ENCODE measurements around the gene C2CD4D. TPM values are rescaled to one million over a fixed set of nuclear protein-coding genes. Genes with fewer than 3 reads are reported as not detected.
A peak's percentile ranks its signal among the peaks of the same experiment; 100 is the strongest.

The C2CD4D gene
- total and polyA plus RNA-seq, 7 experiments from 2014 or later, result 0.18 to 0.87 (median 0.34) TPM; not detected in 4

- H3K4me3 ChIP-seq (ENCODE audit: low read length), result no peak overlapping the region
- Mint-ChIP-seq H3K36me3 (peaks cover 0 to 6% (median 0%) of the 10 kb centered on the region in 5 donors), H3K4me3 (no peak overlapping the region), H3K9me3 (no peaks in the 10 kb centered on the region), H3K27ac (no peak overlapping the region), H3K4me1 (peaks cover 0 to 18% (median 0%) of the 10 kb centered on the region in 7 donors), H3K27me3 (peaks cover 0 to 7% (median 0%) of the 10 kb centered on the region in 5 donors)
- no peaks in the 10 kb centered on the region for H3K9me3 ChIP-seq (ENCODE audit: control insufficient read depth in 2 of 3, low read length in 3 of 3)
- no peaks in the 10 kb centered on the region for H3K4me1 ChIP-seq (ENCODE audit: control insufficient read depth in 2 of 2, insufficient read depth in 2 of 2, low read length in 2 of 2)
- intact Hi-C loops (cut with micrococcal nuclease), result no loop called here
- no peak for DNase-seq
- H3K36me3 ChIP-seq (ENCODE audit: control insufficient read depth in 2 of 3, insufficient read depth in 3 of 3, low read length in 3 of 3), result no peaks in the 10 kb centered on the region
- no peaks in the 10 kb centered on the region for H3K27me3 ChIP-seq (ENCODE audit: control insufficient read depth in 2 of 2, insufficient read depth in 2 of 2, low read length in 2 of 2)
- CTCF ChIA-PET, result no interaction called here
- no peak for ATAC-seq
- H3K27ac ChIP-seq (ENCODE audit: low read depth, low read length), result no peak overlapping the region
- POLR2A ChIA-PET, result interaction anchor here (0.6 kb wide), 1 partner anchor 9 kb away, joined by 3 read pairs; no protein-coding TSS in a partner anchor
These were observed 8.4 kb upstream of the C2CD4D start for GRCh38 chr1:151847867-151848596.

GRCh38 chr1:151846686-151847237, 7.1 kb upstream of the C2CD4D start:
- ChIA-PET POLR2A (no interaction called here), CTCF (interaction anchor here (1.3 kb wide), 1 partner anchor 12 kb away, joined by 5 read pairs; no protein-coding TSS in a partner anchor)
- DNase-seq, result no peak
- intact Hi-C loops (cut with micrococcal nuclease), result no loop called here
- Histone ChIP-seq H3K4me1 (ENCODE audit: control insufficient read depth in 2 of 2, insufficient read depth in 2 of 2, low read length in 2 of 2) (no peaks in the 10 kb centered on the region), H3K27me3 (ENCODE audit: control insufficient read depth in 2 of 2, insufficient read depth in 2 of 2, low read length in 2 of 2) (no peaks in the 10 kb centered on the region), H3K9me3 (ENCODE audit: control insufficient read depth in 2 of 3, low read length in 3 of 3) (no peaks in the 10 kb centered on the region), H3K36me3 (ENCODE audit: control insufficient read depth in 2 of 3, insufficient read depth in 3 of 3, low read length in 3 of 3) (no peaks in the 10 kb centered on the region), H3K27ac (ENCODE audit: low read depth, low read length) (no peak overlapping the region), H3K4me3 (ENCODE audit: low read length) (no peak overlapping the region)
- no peak overlapping the region for H3K4me3 Mint-ChIP-seq
- no peak for ATAC-seq
- H3K27me3 Mint-ChIP-seq, result peaks cover 0 to 7% (median 0%) of the 10 kb centered on the region in 5 donors
- H3K9me3 Mint-ChIP-seq, result peaks cover 0 to under 1% (median 0%) of the 10 kb centered on the region in 11 donors
- H3K4me1 Mint-ChIP-seq, result peaks cover 0 to 17% (median 5%) of the 10 kb centered on the region in 7 donors
- peak overlapping the region in 2 of 9 donors; percentile 24 to 38 for H3K27ac Mint-ChIP-seq
- peaks cover 0 to 8% (median 0%) of the 10 kb centered on the region in 5 donors for H3K36me3 Mint-ChIP-seq

GRCh38 chr1:151846062-151846568, 6.5 kb upstream of the C2CD4D start:
- no peaks in the 10 kb centered on the region for H3K27me3 ChIP-seq (ENCODE audit: control insufficient read depth in 2 of 2, insufficient read depth in 2 of 2, low read length in 2 of 2)
- CTCF ChIA-PET, result interaction anchor here (1.3 kb wide), 1 partner anchor 11 kb away, joined by 5 read pairs; no protein-coding TSS in a partner anchor
- ATAC-seq, result peak; percentile 26
- intact Hi-C loops (cut with micrococcal nuclease), result no loop called here
- peaks cover 0 to 10% (median 0%) of the 10 kb centered on the region in 5 donors for H3K36me3 Mint-ChIP-seq
- H3K4me1 ChIP-seq (ENCODE audit: control insufficient read depth in 2 of 2, insufficient read depth in 2 of 2, low read length in 2 of 2), result no peaks in the 10 kb centered on the region
- H3K9me3 Mint-ChIP-seq, result peaks cover 0 to 1% (median 0%) of the 10 kb centered on the region in 11 donors
- H3K27ac ChIP-seq (ENCODE audit: low read depth, low read length), result no peak overlapping the region
- H3K4me3 ChIP-seq (ENCODE audit: low read length), result no peak overlapping the region
- H3K4me3 Mint-ChIP-seq, result no peak overlapping the region
- DNase-seq, result no peak
- no peaks in the 10 kb centered on the region for H3K36me3 ChIP-seq (ENCODE audit: control insufficient read depth in 2 of 3, insufficient read depth in 3 of 3, low read length in 3 of 3)
- H3K4me1 Mint-ChIP-seq, result peaks cover 0 to 19% (median 6%) of the 10 kb centered on the region in 7 donors
- H3K27ac Mint-ChIP-seq, result peak overlapping the region in 2 of 9 donors; percentile 24 to 38
- H3K9me3 ChIP-seq (ENCODE audit: control insufficient read depth in 2 of 3, low read length in 3 of 3), result no peaks in the 10 kb centered on the region
- POLR2A ChIA-PET, result no interaction called here
- H3K27me3 Mint-ChIP-seq, result peaks cover 0 to 7% (median 0%) of the 10 kb centered on the region in 5 donors

DNA sequence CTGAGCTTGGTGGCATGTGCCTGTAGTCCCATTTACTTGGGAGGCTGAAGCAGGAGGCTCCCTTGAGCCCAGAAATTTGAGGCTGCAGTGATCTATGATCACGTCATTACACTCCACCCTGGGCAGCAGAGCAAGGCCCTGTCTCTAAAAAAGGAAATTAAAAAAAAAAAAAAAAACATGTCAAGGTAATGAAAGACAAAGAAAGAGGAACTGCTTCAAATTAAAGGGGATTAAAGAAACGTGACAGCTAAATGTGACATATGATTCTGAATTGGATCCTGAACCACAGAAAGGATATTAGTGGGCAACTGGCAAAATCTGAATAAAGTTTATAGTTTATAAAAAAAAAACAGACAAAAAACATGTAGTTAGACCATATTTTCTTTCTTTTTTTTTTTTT, 3.8 kb upstream of the C2CD4D start:
- Histone ChIP-seq H3K9me3 (ENCODE audit: control insufficient read depth in 2 of 3, low read length in 3 of 3) (no peaks in the 10 kb centered on the region), H3K4me1 (ENCODE audit: control insufficient read depth in 2 of 2, insufficient read depth in 2 of 2, low read length in 2 of 2) (peaks cover 11 to 22% of the 10 kb centered on the region in 2 donors), H3K27ac (ENCODE audit: low read depth, low read length) (no peak overlapping the region), H3K4me3 (ENCODE audit: low read length) (no peak overlapping the region), H3K27me3 (ENCODE audit: control insufficient read depth in 2 of 2, insufficient read depth in 2 of 2, low read length in 2 of 2) (no peaks in the 10 kb centered on the region), H3K36me3 (ENCODE audit: control insufficient read depth in 2 of 3, insufficient read depth in 3 of 3, low read length in 3 of 3) (no peaks in the 10 kb centered on the region)
- POLR2A ChIA-PET, result no interaction called here
- intact Hi-C loops (cut with micrococcal nuclease), result no loop called here
- ATAC-seq (no peak), DNase-seq (no peak)
- H3K27me3 Mint-ChIP-seq, result peaks cover 0 to 3% (median 0%) of the 10 kb centered on the region in 5 donors
- no peak overlapping the region for H3K4me3 Mint-ChIP-seq
- H3K27ac Mint-ChIP-seq, result no peak overlapping the region
- peaks cover 0 to 3% (median 0%) of the 10 kb centered on the region in 11 donors for H3K9me3 Mint-ChIP-seq
- CTCF ChIA-PET, result interaction anchor here (0.6 to 1.2 kb wide), 2 partner anchors 21 to 327 kb away, joined by 3 read pairs; no protein-coding TSS in a partner anchor
- H3K36me3 Mint-ChIP-seq, result peaks cover 0 to 10% (median 0%) of the 10 kb centered on the region in 5 donors
- H3K4me1 Mint-ChIP-seq, result peaks cover 20 to 39% (median 24%) of the 10 kb centered on the region in 7 donors

DNA sequence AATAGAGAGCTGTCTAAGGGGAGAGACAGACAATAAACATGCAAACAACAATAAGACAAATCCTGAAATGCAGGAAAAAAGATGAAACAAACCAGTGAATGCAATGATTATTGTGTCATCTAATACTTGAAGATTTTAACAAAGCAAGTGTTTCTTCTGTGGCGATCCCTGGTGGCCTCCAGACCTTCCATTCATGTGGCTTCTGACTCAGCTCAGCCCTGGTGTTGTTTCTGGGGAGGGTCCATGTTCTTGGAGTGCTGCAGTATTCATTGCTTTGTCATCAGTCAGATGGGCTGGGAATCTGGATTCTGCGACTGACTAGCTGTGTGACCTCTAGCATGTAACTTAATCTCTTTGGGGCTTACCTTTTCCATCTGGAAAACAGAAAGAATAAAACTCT, 1.5 kb upstream of the C2CD4D start:
- Histone ChIP-seq H3K4me3 (ENCODE audit: low read length) (no peak overlapping the region), H3K4me1 (ENCODE audit: control insufficient read depth in 2 of 2, insufficient read depth in 2 of 2, low read length in 2 of 2) (peaks cover 27 to 38% of the 10 kb centered on the region in 2 donors), H3K27ac (ENCODE audit: low read depth, low read length) (no peak overlapping the region), H3K36me3 (ENCODE audit: control insufficient read depth in 2 of 3, insufficient read depth in 3 of 3, low read length in 3 of 3) (no peaks in the 10 kb centered on the region), H3K9me3 (ENCODE audit: control insufficient read depth in 2 of 3, low read length in 3 of 3) (no peaks in the 10 kb centered on the region), H3K27me3 (ENCODE audit: control insufficient read depth in 2 of 2, insufficient read depth in 2 of 2, low read length in 2 of 2) (no peaks in the 10 kb centered on the region)
- H3K4me3 Mint-ChIP-seq, result peak overlapping the region in 2 of 10 donors; percentile 87 to 88
- no peak for ATAC-seq
- H3K36me3 Mint-ChIP-seq, result peaks cover 0 to 12% (median 0%) of the 10 kb centered on the region in 5 donors
- CTCF ChIA-PET, result interaction anchor here (0.6 kb wide), 1 partner anchor 501 kb away, joined by 3 read pairs; no protein-coding TSS in a partner anchor
- no peak for DNase-seq
- peak overlapping the region in 6 of 9 donors; percentile 6 to 84 (median 29) for H3K27ac Mint-ChIP-seq
- intact Hi-C loops (cut with micrococcal nuclease), result no loop called here
- H3K4me1 Mint-ChIP-seq, result peaks cover 32 to 50% (median 40%) of the 10 kb centered on the region in 7 donors
- POLR2A ChIA-PET, result no interaction called here
- peaks cover 0 to 8% (median 0%) of the 10 kb centered on the region in 5 donors for H3K27me3 Mint-ChIP-seq
- peaks cover 0 to 5% (median 0%) of the 10 kb centered on the region in 11 donors for H3K9me3 Mint-ChIP-seq

- Mint-ChIP-seq H3K9me3 (peaks cover 0 to 5% (median 0%) of the 10 kb centered on the region in 11 donors), H3K27ac (peak overlapping the region in 6 of 9 donors; percentile 15 to 87 (median 55)), H3K36me3 (peaks cover 0 to 10% (median 0%) of the 10 kb centered on the region in 5 donors), H3K4me1 (peaks cover 33 to 50% (median 41%) of the 10 kb centered on the region in 7 donors), H3K27me3 (peaks cover 0 to 8% (median 0%) of the 10 kb centered on the region in 5 donors), H3K4me3 (peak overlapping the region; percentile 26 to 89 (median 82))
- no peaks in the 10 kb centered on the region for H3K9me3 ChIP-seq (ENCODE audit: control insufficient read depth in 2 of 3, low read length in 3 of 3)
- no peak for ATAC-seq
- H3K27ac ChIP-seq (ENCODE audit: low read depth, low read length), result no peak overlapping the region
- peaks cover 27 to 38% of the 10 kb centered on the region in 2 donors for H3K4me1 ChIP-seq (ENCODE audit: control insufficient read depth in 2 of 2, insufficient read depth in 2 of 2, low read length in 2 of 2)
- H3K27me3 ChIP-seq (ENCODE audit: control insufficient read depth in 2 of 2, insufficient read depth in 2 of 2, low read length in 2 of 2), result no peaks in the 10 kb centered on the region
- no peak for DNase-seq
- H3K4me3 ChIP-seq (ENCODE audit: low read length), result no peak overlapping the region
- no peaks in the 10 kb centered on the region for H3K36me3 ChIP-seq (ENCODE audit: control insufficient read depth in 2 of 3, insufficient read depth in 3 of 3, low read length in 3 of 3)
- intact Hi-C loops (cut with micrococcal nuclease), result no loop called here
- ChIA-PET CTCF (interaction anchor here (1.2 kb wide), 1 partner anchor 159 kb away, joined by 3 read pairs; no protein-coding TSS in a partner anchor), POLR2A (interaction anchor here (0.6 to 1.0 kb wide), 4 partner anchors 19 to 153 kb away, joined by 3 read pairs; partner anchors contain the start of genes S100A10 and TDRKH)
These were observed 801 bp upstream of the C2CD4D start for GRCh38 chr1:151840421-151840820.
